ENCODE measurements around the gene KIAA0513. TPM values are rescaled to one million over a fixed set of nuclear protein-coding genes. Genes with fewer than 3 reads are reported as not detected.

The KIAA0513 gene, protein sequence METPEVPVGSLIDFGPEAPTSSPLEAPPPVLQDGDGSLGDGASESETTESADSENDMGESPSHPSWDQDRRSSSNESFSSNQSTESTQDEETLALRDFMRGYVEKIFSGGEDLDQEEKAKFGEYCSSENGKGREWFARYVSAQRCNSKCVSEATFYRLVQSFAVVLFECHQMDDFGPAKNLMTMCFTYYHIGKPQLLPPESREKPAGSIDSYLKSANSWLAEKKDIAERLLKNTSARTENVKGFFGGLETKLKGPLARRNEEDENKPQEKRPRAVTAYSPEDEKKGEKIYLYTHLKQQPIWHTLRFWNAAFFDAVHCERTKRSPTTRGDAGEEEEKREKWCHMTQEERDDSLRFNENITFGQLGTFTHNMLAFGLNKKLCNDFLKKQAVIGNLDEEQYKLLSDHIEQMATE
- total RNA-seq, result 1 to 10 TPM; 8.0 to 9.4 TPM

DNA sequence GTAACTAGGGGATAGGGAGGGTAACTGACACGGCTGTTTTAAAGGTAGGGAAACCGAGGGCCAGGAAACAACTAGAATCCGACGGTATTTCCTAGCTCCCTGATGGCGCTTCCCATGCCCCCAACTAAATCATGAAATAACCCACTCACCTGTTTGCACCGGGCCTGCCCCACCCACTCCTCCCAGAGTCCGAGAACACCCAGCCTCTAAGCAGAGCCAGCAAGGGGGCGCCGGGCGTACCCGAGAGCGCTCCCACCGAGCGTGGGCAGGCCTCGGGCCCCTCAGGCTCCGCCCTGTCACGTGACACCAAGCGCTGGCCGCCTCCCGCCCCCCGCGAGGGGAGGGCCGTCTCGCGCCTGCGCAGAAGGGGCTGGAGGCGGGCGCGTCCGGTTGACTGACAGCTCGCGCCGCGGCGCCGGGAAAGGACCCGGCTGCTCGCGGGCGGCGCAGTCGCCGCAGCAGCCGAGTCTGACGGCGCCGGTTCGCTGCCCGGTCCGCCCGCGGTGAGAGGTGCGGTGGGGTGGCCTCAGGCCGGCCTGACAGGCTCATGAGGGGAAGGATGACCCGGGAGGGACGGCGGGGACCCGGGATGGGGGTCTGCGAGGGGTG is at the start of gene KIAA0513:
KIAA0513 (plus strand) TSS at position 447 of the 609 bp plus-strand sequence. CDS start 39,277 bp downstream, outside the sequence.

DNA sequence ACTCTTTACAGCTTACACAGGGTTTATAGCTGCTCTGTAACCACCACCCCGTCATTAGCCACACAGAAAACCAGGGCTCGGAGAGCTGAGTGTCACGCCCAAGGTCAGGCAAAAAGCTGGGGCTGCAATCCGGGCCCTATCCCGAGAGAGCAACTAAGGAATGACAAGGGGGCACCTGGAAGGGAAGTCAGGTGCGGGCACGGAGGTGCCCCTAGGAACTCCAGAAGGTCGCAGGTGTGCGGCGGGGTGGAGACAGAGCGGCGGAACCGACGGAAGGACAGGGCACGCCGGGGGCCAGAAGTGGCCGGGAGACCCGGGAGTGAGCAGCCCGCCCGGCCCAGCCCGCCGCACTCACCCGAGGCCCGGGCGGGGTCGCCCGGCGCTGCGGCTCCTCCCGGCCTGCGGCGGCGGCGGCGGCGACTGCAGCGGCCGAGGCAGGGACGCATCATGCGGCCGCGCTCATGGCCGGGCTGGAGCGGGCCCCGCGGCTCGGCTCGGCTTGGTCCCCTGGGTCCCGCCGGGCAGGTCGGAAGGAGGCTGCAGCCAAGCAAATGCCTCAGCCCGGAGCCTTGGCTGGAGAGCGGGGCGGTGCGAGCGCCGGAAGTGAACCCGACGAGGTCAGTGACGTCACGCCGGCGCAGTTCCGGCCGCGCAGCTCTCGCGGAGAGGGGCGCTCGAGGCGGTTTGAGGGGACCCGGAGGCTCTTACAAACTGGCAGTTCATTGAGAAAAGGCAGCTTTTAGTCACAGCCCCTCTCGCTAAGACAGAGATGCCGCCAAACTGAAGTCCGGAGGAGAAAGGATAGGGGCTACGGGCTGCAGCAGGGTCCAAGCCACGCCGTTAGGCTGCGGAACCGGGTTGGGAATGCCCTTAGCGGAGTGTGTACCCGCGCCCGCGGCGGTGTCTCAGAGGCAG is 16.4 kb upstream of the KIAA0513 start, which contains the start of gene ZDHHC7:
ZDHHC7 (minus strand) TSS at position 605 of the 915 bp plus-strand sequence. CDS start 20,917 bp downstream, outside the sequence.

DNA sequence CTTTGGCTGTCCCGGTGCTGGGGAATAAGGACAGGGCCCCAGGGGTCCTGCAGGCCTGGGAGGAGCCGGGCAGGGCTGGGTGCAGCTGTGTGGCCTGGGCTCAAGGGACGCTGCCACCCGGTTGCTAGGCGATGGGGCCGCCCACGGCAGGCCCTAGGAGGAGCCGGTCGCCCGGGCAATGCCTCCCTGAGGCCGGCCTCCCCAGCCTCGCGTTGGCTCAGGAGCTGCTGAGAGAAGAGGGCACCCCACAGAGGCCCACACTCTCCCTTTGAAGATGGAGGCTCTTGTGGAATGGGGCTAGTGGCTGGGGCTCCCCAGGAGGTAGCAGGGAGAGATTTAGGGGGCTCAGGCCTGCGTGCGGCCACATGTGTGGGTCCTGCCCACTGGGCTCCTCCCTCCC is 84.8 kb downstream of the KIAA0513 start, which contains the start of gene CIBAR2:
CIBAR2 (minus strand) TSS at position 109 of the 400 bp plus-strand sequence. CDS start 120 bp downstream, outside the sequence.

Other genes with a start within 250 kb of the KIAA0513 start
- gene CRISPLD2, start 207.8 kb upstream of the KIAA0513 start, total RNA-seq, result 1 to 10 TPM in 1 of 2 experiments, under 1 TPM in 1; 0.58 to 1.0 TPM
- gene ZDHHC7, start 16.3 kb upstream of the KIAA0513 start, total RNA-seq, result 10 to 100 TPM; 27.7 to 28.3 TPM
- not detected for gene CIBAR2, start 84.7 kb downstream of the KIAA0513 start, total RNA-seq